ENCODE results near the gene SLC43A2. TPM values are rescaled to one million over a fixed set of nuclear protein-coding genes. Genes with fewer than 3 reads are reported as not detected.

The SLC43A2 gene
- total RNA-seq, 1 experiment from 2014 or later, result 12.6 TPM

DNA sequence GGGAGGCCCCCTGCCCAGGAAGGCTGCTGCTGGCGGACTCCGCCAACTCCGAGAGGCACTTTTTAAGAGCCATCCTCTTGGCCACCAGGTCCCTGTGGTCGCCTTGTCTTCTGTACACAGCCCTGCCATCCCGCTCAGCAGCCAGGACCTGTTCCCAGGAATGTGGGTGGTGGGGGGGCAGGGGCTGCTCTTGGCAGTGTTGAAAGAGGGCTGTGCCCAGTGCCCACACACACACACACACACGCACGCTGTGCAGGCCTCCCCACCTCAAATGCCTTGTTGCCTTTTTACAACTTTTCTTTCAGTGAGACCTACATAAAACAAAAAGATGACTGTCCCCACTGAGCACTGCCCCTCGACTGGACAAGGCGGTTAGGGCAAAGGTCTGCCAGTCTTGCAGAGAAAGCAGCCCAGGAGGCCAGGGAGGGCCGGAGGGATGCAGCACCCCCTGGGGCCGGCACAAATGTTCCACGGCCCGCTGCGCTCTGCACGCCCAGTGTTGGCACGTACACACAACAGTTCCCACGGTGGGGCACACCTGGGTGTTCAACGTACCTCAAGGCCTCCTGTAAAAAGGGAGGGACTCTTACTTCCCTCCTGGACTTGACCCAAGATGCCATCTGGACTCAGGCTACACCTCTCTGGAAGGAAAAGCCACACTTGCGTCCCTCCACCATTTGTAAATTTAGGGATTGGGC lies 47.5 kb downstream of the SLC43A2 start:
- no peaks in the 10 kb centered on the region for H3K9me3 ChIP-seq (ENCODE audit: control insufficient read depth in 1 of 2, insufficient read depth in 1 of 2, low read depth in 1 of 2, low read length in 2 of 2)
- peaks cover 13 to 17% of the 10 kb centered on the region in 2 experiments for H3K4me1 ChIP-seq (ENCODE audit: control insufficient read depth in 1 of 2, insufficient read depth in 2 of 2, low read length in 2 of 2)
- H3K4me3 ChIP-seq (replicated peaks in 1 of 2; ENCODE audit: low read depth in 1 of 2, low read length in 2 of 2), result no peak overlapping the region
- no peaks in the 10 kb centered on the region for H3K36me3 ChIP-seq (ENCODE audit: control insufficient read depth in 1 of 2, insufficient read depth in 2 of 2, low read length in 2 of 2)
- ChIA-PET CTCF (no interaction called here), RAD21 (ENCODE audit: low non-redundant PET in 1 of 2, low total read pairs in 2 of 2, uncharacterized antibody in 2 of 2, unreplicated experiment in 2 of 2) (no interaction called here), POLR2A (no interaction called here)
- H3K79me2 ChIP-seq (ENCODE audit: insufficient read depth, low read length), result no peaks in the 10 kb centered on the region
- no peaks in the 10 kb centered on the region for H4K20me1 ChIP-seq (ENCODE audit: insufficient read depth)
- BruUV-seq (replicated peaks), result no TSS peak
- intact Hi-C loops (cut with micrococcal nuclease), result no loop called here
- DNase-seq (ENCODE audit: low read depth, low spot score), result no peak
- TF ChIP-seq ZFX (IDR thresholded peaks at IDR 0.05) (no peak), CBX3 (IDR thresholded peaks at IDR 0.05; ENCODE audit: low read depth) (no peak), SP1 (IDR thresholded peaks at IDR 0.05; ENCODE audit: low read depth) (no peak), SIN3A (IDR thresholded peaks at IDR 0.05; ENCODE audit: low read depth) (no peak), EZH2 (IDR thresholded peaks at IDR 0.05) (no peak), FOSL1 (IDR thresholded peaks at IDR 0.05; ENCODE audit: low read depth) (no peak), POLR2AphosphoS5 (IDR thresholded peaks at IDR 0.05; ENCODE audit: low read depth, low read length) (no peak)
- TF ChIP-seq, protein P1, sequence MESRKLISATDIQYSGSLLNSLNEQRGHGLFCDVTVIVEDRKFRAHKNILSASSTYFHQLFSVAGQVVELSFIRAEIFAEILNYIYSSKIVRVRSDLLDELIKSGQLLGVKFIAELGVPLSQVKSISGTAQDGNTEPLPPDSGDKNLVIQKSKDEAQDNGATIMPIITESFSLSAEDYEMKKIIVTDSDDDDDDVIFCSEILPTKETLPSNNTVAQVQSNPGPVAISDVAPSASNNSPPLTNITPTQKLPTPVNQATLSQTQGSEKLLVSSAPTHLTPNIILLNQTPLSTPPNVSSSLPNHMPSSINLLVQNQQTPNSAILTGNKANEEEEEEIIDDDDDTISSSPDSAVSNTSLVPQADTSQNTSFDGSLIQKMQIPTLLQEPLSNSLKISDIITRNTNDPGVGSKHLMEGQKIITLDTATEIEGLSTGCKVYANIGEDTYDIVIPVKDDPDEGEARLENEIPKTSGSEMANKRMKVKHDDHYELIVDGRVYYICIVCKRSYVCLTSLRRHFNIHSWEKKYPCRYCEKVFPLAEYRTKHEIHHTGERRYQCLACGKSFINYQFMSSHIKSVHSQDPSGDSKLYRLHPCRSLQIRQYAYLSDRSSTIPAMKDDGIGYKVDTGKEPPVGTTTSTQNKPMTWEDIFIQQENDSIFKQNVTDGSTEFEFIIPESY (IDR thresholded peaks at IDR 0.05; ENCODE audit: extremely low read depth, insufficient replicate concordance, low read length), result no peak
- TF ChIP-seq, protein P2, sequence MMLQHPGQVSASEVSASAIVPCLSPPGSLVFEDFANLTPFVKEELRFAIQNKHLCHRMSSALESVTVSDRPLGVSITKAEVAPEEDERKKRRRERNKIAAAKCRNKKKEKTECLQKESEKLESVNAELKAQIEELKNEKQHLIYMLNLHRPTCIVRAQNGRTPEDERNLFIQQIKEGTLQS (IDR thresholded peaks at IDR 0.05), result no peak
- H3K27me3 ChIP-seq (ENCODE audit: insufficient read depth, low read length), result no peaks in the 10 kb centered on the region
- H3K27ac ChIP-seq (ENCODE audit: low read depth, low read length), result no peak overlapping the region
- no peaks in the 10 kb centered on the region for H3K9me2 ChIP-seq (ENCODE audit: insufficient read depth)
- H2AFZ ChIP-seq (ENCODE audit: low read depth, low read length, poor library complexity, severe bottlenecking), result no peak overlapping the region
- no peak for ATAC-seq
- no peak overlapping the region for H3K9ac ChIP-seq (ENCODE audit: low read length)
- H3K4me2 ChIP-seq (ENCODE audit: low read length), result no peak overlapping the region
